Panc1 (cell line): ENCODE results near the gene ANGPTL7.

Experiments
- POLR2AphosphoS5 ChIP-seq: IDR thresholded peaks from 2 replicates; pipeline ENCODE4 v1.6.1; 2012; ENCODE audit warnings: mild to moderate bottlenecking, low read depth, low read length, moderate library complexity
- SIN3A ChIP-seq: IDR thresholded peaks from 2 replicates; pipeline ENCODE4 v1.6.1; 2012; ENCODE audit warnings: low read depth, mild to moderate bottlenecking, low read length, moderate library complexity, borderline replicate concordance; ENCODE audit not compliant: insufficient read depth
- TCF7L2 ChIP-seq: IDR thresholded peaks from 2 replicates; pipeline ENCODE4 v1.6.1; 2011; ENCODE audit warnings: mild to moderate bottlenecking, low read depth, low read length, inconsistent platforms
- TF ChIP-seq, protein P1 (sequence below): fragments of 450-650 bp; IDR thresholded peaks from 2 replicates; pipeline ENCODE4 v1.5.1; 2017; ENCODE audit warnings: mild to moderate bottlenecking
- TF ChIP-seq, protein P2 (sequence below), 2 experiments: IDR thresholded peaks; 2 replicates each; pipeline ENCODE4 v1.6.1; 2011 to 2012; ENCODE audit warnings: low read depth in 2 of 2, control low read depth in 1 of 2, low read length in 1 of 2, mild to moderate bottlenecking in 1 of 2, moderate library complexity in 1 of 2; ENCODE audit not compliant: insufficient read depth in 1 of 2

DNA sequence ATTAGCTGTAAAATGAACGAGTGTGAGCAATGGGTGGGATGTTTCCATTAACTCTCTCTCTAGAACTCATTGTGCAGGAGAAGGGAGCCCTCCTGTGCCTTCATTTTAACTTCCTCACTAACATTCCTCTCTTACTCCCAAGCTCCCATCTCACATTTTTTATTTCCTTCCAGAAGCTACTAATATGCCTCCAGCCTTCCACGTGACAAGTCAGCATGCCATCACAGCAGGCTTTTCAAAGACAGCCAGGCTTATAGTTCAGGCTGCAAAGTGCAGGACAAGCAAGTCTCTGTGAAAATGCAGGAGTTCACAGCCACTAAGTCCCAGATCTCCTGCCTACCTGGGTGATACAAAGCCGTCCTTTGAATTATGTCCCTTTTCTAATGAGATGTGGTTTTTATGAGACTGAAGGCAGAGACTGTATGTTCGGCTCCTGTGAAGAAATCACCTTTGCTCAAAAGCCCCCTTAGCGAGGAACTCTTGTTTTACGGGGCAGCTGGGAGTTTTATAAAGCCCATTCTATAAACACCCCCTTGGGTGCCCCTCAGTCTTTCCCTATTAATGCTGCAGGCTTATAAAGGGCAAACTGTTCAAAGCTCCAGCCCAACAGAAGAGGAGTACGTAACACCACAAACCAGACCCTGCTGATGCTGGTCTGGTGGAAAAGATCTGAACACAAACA, 14.8 kb upstream of the ANGPTL7 start:
- TF ChIP-seq, protein P1, sequence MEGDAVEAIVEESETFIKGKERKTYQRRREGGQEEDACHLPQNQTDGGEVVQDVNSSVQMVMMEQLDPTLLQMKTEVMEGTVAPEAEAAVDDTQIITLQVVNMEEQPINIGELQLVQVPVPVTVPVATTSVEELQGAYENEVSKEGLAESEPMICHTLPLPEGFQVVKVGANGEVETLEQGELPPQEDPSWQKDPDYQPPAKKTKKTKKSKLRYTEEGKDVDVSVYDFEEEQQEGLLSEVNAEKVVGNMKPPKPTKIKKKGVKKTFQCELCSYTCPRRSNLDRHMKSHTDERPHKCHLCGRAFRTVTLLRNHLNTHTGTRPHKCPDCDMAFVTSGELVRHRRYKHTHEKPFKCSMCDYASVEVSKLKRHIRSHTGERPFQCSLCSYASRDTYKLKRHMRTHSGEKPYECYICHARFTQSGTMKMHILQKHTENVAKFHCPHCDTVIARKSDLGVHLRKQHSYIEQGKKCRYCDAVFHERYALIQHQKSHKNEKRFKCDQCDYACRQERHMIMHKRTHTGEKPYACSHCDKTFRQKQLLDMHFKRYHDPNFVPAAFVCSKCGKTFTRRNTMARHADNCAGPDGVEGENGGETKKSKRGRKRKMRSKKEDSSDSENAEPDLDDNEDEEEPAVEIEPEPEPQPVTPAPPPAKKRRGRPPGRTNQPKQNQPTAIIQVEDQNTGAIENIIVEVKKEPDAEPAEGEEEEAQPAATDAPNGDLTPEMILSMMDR: no peak
- no peak for TF ChIP-seq SIN3A
- TF ChIP-seq POLR2AphosphoS5: no peak
- TF ChIP-seq, protein P2, sequence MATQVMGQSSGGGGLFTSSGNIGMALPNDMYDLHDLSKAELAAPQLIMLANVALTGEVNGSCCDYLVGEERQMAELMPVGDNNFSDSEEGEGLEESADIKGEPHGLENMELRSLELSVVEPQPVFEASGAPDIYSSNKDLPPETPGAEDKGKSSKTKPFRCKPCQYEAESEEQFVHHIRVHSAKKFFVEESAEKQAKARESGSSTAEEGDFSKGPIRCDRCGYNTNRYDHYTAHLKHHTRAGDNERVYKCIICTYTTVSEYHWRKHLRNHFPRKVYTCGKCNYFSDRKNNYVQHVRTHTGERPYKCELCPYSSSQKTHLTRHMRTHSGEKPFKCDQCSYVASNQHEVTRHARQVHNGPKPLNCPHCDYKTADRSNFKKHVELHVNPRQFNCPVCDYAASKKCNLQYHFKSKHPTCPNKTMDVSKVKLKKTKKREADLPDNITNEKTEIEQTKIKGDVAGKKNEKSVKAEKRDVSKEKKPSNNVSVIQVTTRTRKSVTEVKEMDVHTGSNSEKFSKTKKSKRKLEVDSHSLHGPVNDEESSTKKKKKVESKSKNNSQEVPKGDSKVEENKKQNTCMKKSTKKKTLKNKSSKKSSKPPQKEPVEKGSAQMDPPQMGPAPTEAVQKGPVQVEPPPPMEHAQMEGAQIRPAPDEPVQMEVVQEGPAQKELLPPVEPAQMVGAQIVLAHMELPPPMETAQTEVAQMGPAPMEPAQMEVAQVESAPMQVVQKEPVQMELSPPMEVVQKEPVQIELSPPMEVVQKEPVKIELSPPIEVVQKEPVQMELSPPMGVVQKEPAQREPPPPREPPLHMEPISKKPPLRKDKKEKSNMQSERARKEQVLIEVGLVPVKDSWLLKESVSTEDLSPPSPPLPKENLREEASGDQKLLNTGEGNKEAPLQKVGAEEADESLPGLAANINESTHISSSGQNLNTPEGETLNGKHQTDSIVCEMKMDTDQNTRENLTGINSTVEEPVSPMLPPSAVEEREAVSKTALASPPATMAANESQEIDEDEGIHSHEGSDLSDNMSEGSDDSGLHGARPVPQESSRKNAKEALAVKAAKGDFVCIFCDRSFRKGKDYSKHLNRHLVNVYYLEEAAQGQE (IDR thresholded peaks at IDR 0.05; ENCODE audit: insufficient read depth in 1 of 2, low read depth in 2 of 2, low read length in 1 of 2): no peak
- no peak for TF ChIP-seq TCF7L2
